Breast epithelium (tissue), 3 donors: ENCODE measurements around the gene SAFB2.

Experiments used
- CTCF ChIP-seq, 3 donors: fragments of 450-650 bp; IDR thresholded peaks; one replicate each; pipeline ENCODE4 v1.5.1; 2016 to 2017; ENCODE audit warnings: antibody characterized with exemption in 3 of 3, mild to moderate bottlenecking in 3 of 3, moderate library complexity in 3 of 3
- POLR2A ChIP-seq: fragments of 450-650 bp; IDR thresholded peaks from one replicate; pipeline ENCODE4 v1.6.1; 2016; ENCODE audit warnings: antibody characterized with exemption, mild to moderate bottlenecking, moderate library complexity

- TF ChIP-seq CTCF (IDR thresholded peaks at IDR 0.05) (no peak), POLR2A (no peak)
Measured at GRCh38 chr19:5628461-5628860, 5.9 kb upstream of the SAFB2 start.
